SU-DHL-6 (cell line): ENCODE data around the gene XPNPEP2.

ENCODE experiments used
- EZH2phosphoT487 ChIP-seq: fragments of 200-600 bp; sonication (generic), shearing (Covaris generic); conservative IDR thresholded peaks from 2 replicates; pipeline ENCODE4 v1.6.1; 2018; ENCODE audit warnings: mild to moderate bottlenecking, antibody characterized with exemption, low read length, moderate library complexity, mixed read lengths
- TF ChIP-seq, protein P1 (sequence below): fragments of 200-600 bp; sonication (generic); IDR thresholded peaks from one replicate; pipeline ENCODE4 v1.5.1; 2017; ENCODE audit warnings: antibody characterized with exemption, mild to moderate bottlenecking, low read length, moderate library complexity; ENCODE audit not compliant: insufficient read depth, poor library complexity, severe bottlenecking

DNA sequence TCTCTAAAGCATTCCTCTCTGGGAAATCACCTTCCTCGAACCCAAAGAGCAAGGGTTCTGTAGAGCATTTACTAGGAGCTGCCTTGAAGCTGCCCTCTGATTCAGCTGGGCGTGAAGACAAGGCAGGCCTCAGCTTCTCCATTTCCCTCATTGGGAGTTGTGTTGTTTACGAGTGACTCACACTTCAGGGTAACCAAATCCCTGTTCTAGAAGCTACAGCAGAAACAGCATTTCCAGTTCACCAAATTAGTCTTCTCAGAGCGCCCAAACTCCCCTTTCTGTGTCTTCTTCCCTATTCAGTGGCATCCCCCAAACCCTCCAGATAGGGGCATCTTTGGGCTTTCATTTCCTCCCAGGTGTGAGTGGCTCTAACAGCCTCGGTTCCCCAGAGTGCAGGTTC is 863 bp upstream of the XPNPEP2 start:
- TF ChIP-seq, protein P1, sequence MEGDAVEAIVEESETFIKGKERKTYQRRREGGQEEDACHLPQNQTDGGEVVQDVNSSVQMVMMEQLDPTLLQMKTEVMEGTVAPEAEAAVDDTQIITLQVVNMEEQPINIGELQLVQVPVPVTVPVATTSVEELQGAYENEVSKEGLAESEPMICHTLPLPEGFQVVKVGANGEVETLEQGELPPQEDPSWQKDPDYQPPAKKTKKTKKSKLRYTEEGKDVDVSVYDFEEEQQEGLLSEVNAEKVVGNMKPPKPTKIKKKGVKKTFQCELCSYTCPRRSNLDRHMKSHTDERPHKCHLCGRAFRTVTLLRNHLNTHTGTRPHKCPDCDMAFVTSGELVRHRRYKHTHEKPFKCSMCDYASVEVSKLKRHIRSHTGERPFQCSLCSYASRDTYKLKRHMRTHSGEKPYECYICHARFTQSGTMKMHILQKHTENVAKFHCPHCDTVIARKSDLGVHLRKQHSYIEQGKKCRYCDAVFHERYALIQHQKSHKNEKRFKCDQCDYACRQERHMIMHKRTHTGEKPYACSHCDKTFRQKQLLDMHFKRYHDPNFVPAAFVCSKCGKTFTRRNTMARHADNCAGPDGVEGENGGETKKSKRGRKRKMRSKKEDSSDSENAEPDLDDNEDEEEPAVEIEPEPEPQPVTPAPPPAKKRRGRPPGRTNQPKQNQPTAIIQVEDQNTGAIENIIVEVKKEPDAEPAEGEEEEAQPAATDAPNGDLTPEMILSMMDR: no peak
- TF ChIP-seq EZH2phosphoT487: no peak
